Esophagus squamous epithelium (tissue), 4 donors: Measurements from ENCODE around the gene RASA3.

Source experiments
- CTCF ChIP-seq, 6 experiments: fragments of 450-650 bp in 4 of 6; fragments of 200-600 bp in 2 of 6; sonication (generic) in 2 of 6; IDR thresholded peaks; one replicate each; pipeline ENCODE4 v1.5.1; 2016 to 2019; ENCODE audit warnings: antibody characterized with exemption in 6 of 6, mild to moderate bottlenecking in 4 of 6, moderate library complexity in 4 of 6
- POLR2A ChIP-seq, 4 donors: fragments of 450-650 bp; IDR thresholded peaks; one replicate each; pipeline ENCODE4 v1.6.1; 2017; ENCODE audit warnings: antibody characterized with exemption in 4 of 4, mild to moderate bottlenecking in 4 of 4, moderate library complexity in 3 of 4

- TF ChIP-seq CTCF (IDR thresholded peaks at IDR 0.05) (no peak), POLR2A (IDR thresholded peaks at IDR 0.05) (no peak)
Observed at GRCh38 chr13:113968463-113969310, 163.7 kb downstream of the RASA3 start.
